ENCODE data around the gene GDI2.
"Not testable (repeated sequence)": the region's sequence is repeated elsewhere in the genome, so short reads cannot be mapped to it uniquely, and the experiment has no call there.

Gene GDI2

DNA sequence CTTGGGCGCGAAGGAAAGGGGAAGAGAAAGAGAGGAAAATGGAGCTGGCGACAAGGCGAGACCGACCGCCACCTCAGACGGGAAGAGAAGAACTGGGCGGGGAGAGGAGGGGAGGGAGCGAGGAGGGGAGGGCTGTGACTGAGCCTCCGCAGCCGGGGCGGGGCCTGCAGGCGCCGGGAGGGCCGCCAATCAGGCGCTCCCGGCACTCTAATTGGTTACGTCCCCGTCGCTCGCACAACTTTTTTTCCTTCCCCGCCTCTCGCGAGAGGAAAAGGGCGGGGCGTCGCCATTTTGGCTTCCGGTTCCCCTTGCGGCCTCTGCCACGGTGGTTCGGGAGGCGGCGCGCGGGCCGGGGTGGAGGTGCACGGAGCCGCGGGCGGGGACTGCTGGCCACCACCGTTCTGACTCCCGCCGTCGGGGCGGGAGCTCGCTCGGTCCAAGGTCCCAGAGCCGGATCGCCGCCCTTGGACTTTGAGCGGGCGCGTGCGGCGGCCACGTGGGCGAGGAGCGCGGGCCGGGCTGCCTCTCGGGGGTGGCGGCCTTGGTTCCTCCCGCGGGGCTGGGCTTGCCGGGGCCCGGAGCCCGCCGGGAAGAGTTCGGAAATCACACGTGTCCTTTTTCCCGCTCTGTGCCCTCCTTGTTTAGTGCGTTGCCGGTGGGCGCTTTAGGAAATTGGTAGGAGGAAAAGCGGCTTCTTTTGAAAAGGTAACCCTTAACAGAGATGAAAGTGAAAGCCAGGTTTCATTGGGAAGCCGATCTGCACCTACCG lies at the start of gene GDI2:
GDI2 (minus strand) TSS at position 94 of the 769 bp plus-strand sequence. CDS start 176 bp downstream, outside the sequence.
- peaks cover 22% of the 10 kb centered on the region for H3K4me1 ChIP-seq (ENCODE audit: control insufficient read depth, insufficient read depth, low read length)
- no peaks in the 10 kb centered on the region for H3K9me3 ChIP-seq (ENCODE audit: control insufficient read depth, insufficient read depth, low read length)
- peaks cover 4% of the 10 kb centered on the region for H3K36me3 ChIP-seq (ENCODE audit: control insufficient read depth, insufficient read depth, low read length)
- peak within 1 kb of the TSS; percentile 98 for H3K4me3 ChIP-seq (ENCODE audit: low read depth, low read length)
- peak within 1 kb of the TSS; percentile 99 for H3K9ac ChIP-seq (ENCODE audit: low read depth, low read length)
- H3K27ac ChIP-seq (ENCODE audit: low read depth, low read length): peak within 1 kb of the TSS; percentile 98
- H3K27me3 ChIP-seq (ENCODE audit: control insufficient read depth, insufficient read depth, low read length): no peaks in the 10 kb centered on the region

DNA sequence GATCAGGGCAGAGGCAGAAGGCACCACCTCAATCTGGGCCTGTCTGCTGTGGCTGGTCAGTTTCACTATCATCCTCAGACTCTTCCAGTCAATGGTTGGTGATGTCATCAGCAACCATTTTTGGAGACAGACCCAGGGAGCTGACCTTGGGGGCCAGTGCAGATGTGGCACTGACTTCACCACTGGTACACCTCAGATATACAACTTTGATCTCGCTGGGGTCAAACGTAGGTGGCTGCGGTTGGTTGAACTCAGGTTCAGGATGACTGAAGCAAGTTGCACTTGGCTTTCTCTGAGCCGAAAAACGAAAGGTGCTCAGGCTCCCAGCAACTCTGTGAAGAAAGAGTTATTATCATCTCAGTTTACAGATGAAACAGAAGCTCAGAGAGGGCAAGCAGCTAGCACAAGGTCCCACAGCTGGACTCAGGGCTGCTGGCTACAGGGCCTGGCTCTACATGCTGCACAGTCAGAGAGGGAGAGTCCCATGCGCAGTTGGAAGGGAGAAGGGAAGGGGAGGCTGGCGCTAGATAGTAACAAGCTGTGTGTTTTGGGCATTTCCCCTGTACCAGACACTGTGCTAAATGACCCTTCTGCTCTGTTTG lies 49.2 kb upstream of the GDI2 start:
- no peak overlapping the region for H3K27ac ChIP-seq (ENCODE audit: low read depth, low read length)
- H3K36me3 ChIP-seq (ENCODE audit: control insufficient read depth, insufficient read depth, low read length): no peaks in the 10 kb centered on the region
- H3K9me3 ChIP-seq (ENCODE audit: control insufficient read depth, insufficient read depth, low read length): no peaks in the 10 kb centered on the region
- no peak overlapping the region for H3K9ac ChIP-seq (ENCODE audit: low read depth, low read length)
- no peaks in the 10 kb centered on the region for H3K27me3 ChIP-seq (ENCODE audit: control insufficient read depth, insufficient read depth, low read length)
- H3K4me1 ChIP-seq (ENCODE audit: control insufficient read depth, insufficient read depth, low read length): peaks cover 2% of the 10 kb centered on the region; the same call in 1 of the 2 replicates
- no peak overlapping the region for H3K4me3 ChIP-seq (ENCODE audit: low read depth, low read length)

GRCh38 chr10:5860066-5860465 lies 46.8 kb upstream of the GDI2 start:
- Histone ChIP-seq H3K4me1 (ENCODE audit: control insufficient read depth, insufficient read depth, low read length) (peaks cover 2% of the 10 kb centered on the region; the same call in 1 of the 2 replicates), H3K27me3 (ENCODE audit: control insufficient read depth, insufficient read depth, low read length) (no peaks in the 10 kb centered on the region), H3K27ac (ENCODE audit: low read depth, low read length) (no peak overlapping the region), H3K4me3 (ENCODE audit: low read depth, low read length) (no peak overlapping the region), H3K9ac (ENCODE audit: low read depth, low read length) (no peak overlapping the region), H3K36me3 (ENCODE audit: control insufficient read depth, insufficient read depth, low read length) (no peaks in the 10 kb centered on the region), H3K9me3 (ENCODE audit: control insufficient read depth, insufficient read depth, low read length) (no peaks in the 10 kb centered on the region)

GRCh38 chr10:5858811-5859210 lies 45.6 kb upstream of the GDI2 start:
- Histone ChIP-seq H3K36me3 (ENCODE audit: control insufficient read depth, insufficient read depth, low read length) (no peaks in the 10 kb centered on the region), H3K4me1 (ENCODE audit: control insufficient read depth, insufficient read depth, low read length) (peaks cover 2% of the 10 kb centered on the region; the same call in 1 of the 2 replicates), H3K4me3 (ENCODE audit: low read depth, low read length) (no peak overlapping the region), H3K27ac (ENCODE audit: low read depth, low read length) (no peak overlapping the region), H3K9me3 (ENCODE audit: control insufficient read depth, insufficient read depth, low read length) (no peaks in the 10 kb centered on the region), H3K27me3 (ENCODE audit: control insufficient read depth, insufficient read depth, low read length) (no peaks in the 10 kb centered on the region), H3K9ac (ENCODE audit: low read depth, low read length) (no peak overlapping the region)

GRCh38 chr10:5856701-5857004 lies 43.4 kb upstream of the GDI2 start:
- Histone ChIP-seq H3K27me3 (ENCODE audit: control insufficient read depth, insufficient read depth, low read length) (no peaks in the 10 kb centered on the region), H3K4me3 (ENCODE audit: low read depth, low read length) (no peak overlapping the region)

DNA sequence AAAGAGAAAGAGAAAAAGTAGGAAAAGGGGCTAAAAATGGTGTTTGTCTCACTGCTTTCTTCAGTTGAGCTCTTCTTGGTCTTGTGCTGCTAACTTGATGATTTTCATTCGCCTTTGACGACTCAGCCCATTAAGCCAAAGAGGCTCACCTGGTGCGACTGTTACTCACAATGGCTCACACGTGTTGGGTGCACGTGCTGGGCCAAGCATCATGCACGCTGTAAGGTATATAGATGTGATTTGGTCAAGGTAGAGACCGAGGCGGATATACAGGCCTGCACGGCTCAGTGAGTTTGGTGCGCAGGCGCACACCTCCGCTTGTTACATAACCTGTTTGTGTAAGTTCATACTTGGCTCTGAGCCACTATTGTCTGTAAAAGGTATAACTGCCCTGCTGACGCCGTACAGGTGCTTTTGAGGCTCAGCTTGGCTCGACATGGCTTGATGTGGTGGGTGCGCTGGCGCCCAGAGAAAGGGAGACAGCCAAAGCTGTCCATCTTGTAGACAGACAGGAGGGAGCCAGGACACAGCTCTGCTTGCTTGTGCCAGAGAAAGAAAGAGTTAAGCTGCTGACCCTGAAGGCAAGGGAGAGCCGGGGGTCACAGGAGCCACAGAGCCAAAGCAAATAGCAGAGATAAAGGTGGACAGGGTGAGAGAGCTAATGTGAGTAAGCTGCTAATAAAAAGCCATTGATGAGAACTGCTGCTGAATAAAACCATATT lies 42.9 kb upstream of the GDI2 start:
- Histone ChIP-seq H3K9ac (ENCODE audit: low read depth, low read length) (no peak overlapping the region), H3K27me3 (ENCODE audit: control insufficient read depth, insufficient read depth, low read length) (no peaks in the 10 kb centered on the region), H3K27ac (ENCODE audit: low read depth, low read length) (no peak overlapping the region), H3K4me3 (ENCODE audit: low read depth, low read length) (no peak overlapping the region), H3K36me3 (ENCODE audit: control insufficient read depth, insufficient read depth, low read length) (no peaks in the 10 kb centered on the region), H3K4me1 (ENCODE audit: control insufficient read depth, insufficient read depth, low read length) (peaks cover 2% of the 10 kb centered on the region; the same call in 1 of the 2 replicates), H3K9me3 (ENCODE audit: control insufficient read depth, insufficient read depth, low read length) (no peaks in the 10 kb centered on the region)

More at GRCh38 chr10:5856701-5857004, 43.4 kb upstream of the GDI2 start:
- peaks cover 2% of the 10 kb centered on the region; the same call in 1 of the 2 replicates for H3K4me1 ChIP-seq (ENCODE audit: control insufficient read depth, insufficient read depth, low read length)
- no peak overlapping the region for H3K27ac ChIP-seq (ENCODE audit: low read depth, low read length)
- no peaks in the 10 kb centered on the region for H3K9me3 ChIP-seq (ENCODE audit: control insufficient read depth, insufficient read depth, low read length)
- no peaks in the 10 kb centered on the region for H3K36me3 ChIP-seq (ENCODE audit: control insufficient read depth, insufficient read depth, low read length)
- no peak overlapping the region for H3K9ac ChIP-seq (ENCODE audit: low read depth, low read length)

GRCh38 chr10:5854131-5854475 lies 40.9 kb upstream of the GDI2 start:
- H3K4me3 ChIP-seq (ENCODE audit: low read depth, low read length): no peak overlapping the region
- no peaks in the 10 kb centered on the region for H3K36me3 ChIP-seq (ENCODE audit: control insufficient read depth, insufficient read depth, low read length)
- H3K4me1 ChIP-seq (ENCODE audit: control insufficient read depth, insufficient read depth, low read length): peaks cover 2% of the 10 kb centered on the region; the same call in 1 of the 2 replicates
- H3K9me3 ChIP-seq (ENCODE audit: control insufficient read depth, insufficient read depth, low read length): no peaks in the 10 kb centered on the region
- no peaks in the 10 kb centered on the region for H3K27me3 ChIP-seq (ENCODE audit: control insufficient read depth, insufficient read depth, low read length)
- no peak overlapping the region for H3K27ac ChIP-seq (ENCODE audit: low read depth, low read length)
- H3K9ac ChIP-seq (ENCODE audit: low read depth, low read length): no peak overlapping the region

DNA sequence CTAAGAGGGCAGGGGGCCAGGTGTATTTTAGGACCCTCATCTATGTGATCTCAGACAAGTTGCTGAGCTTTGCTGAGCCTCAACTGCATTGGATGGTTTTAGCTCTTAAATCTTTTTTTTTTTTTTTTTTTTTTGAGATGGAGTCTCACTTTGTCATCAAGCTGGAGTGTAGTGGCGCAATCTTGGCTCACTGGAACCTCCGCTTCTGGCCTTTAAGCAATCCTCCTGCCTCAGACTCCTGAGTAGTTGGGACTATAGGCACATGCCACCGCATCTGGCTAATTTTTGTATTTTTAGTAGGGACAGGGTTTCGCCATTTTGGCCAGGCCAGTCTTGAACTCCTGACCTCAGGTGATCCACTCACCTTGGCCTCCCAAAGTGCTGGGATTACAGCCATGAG lies 33.4 kb upstream of the GDI2 start:
- H3K27ac ChIP-seq (ENCODE audit: low read depth, low read length); H3K36me3 ChIP-seq (ENCODE audit: control insufficient read depth, insufficient read depth, low read length); H3K4me3 ChIP-seq (ENCODE audit: low read depth, low read length); H3K27me3 ChIP-seq (ENCODE audit: control insufficient read depth, insufficient read depth, low read length); H3K9me3 ChIP-seq (ENCODE audit: control insufficient read depth, insufficient read depth, low read length); H3K4me1 ChIP-seq (ENCODE audit: control insufficient read depth, insufficient read depth, low read length); H3K9ac ChIP-seq (ENCODE audit: low read depth, low read length): not testable (repeated sequence)

- no peaks in the 10 kb centered on the region for H3K27me3 ChIP-seq (ENCODE audit: control insufficient read depth, insufficient read depth, low read length)
- no peaks in the 10 kb centered on the region for H3K36me3 ChIP-seq (ENCODE audit: control insufficient read depth, insufficient read depth, low read length)
- H3K4me1 ChIP-seq (ENCODE audit: control insufficient read depth, insufficient read depth, low read length): no peaks in the 10 kb centered on the region
- H3K9me3 ChIP-seq (ENCODE audit: control insufficient read depth, insufficient read depth, low read length): no peaks in the 10 kb centered on the region
- H3K4me3 ChIP-seq (ENCODE audit: low read depth, low read length): no peak overlapping the region
- no peak overlapping the region for H3K27ac ChIP-seq (ENCODE audit: low read depth, low read length)
- no peak overlapping the region for H3K9ac ChIP-seq (ENCODE audit: low read depth, low read length)
These were observed 31.3 kb upstream of the GDI2 start for GRCh38 chr10:5844345-5845055.

GRCh38 chr10:5843686-5844344 lies 30.6 kb upstream of the GDI2 start:
- no peak overlapping the region for H3K27ac ChIP-seq (ENCODE audit: low read depth, low read length)
- H3K9ac ChIP-seq (ENCODE audit: low read depth, low read length): no peak overlapping the region
- no peaks in the 10 kb centered on the region for H3K27me3 ChIP-seq (ENCODE audit: control insufficient read depth, insufficient read depth, low read length)
- no peaks in the 10 kb centered on the region for H3K36me3 ChIP-seq (ENCODE audit: control insufficient read depth, insufficient read depth, low read length)
- no peaks in the 10 kb centered on the region for H3K4me1 ChIP-seq (ENCODE audit: control insufficient read depth, insufficient read depth, low read length)
- no peak overlapping the region for H3K4me3 ChIP-seq (ENCODE audit: low read depth, low read length)
- H3K9me3 ChIP-seq (ENCODE audit: control insufficient read depth, insufficient read depth, low read length): no peaks in the 10 kb centered on the region

Data from HUES48 (cell line).